Omental fat pad (tissue), 4 donors: ENCODE measurements around the gene FAM53A. TPM values are rescaled to one million over a fixed set of nuclear protein-coding genes. Genes with fewer than 3 reads are reported as not detected.

ENCODE experiments used
- ATAC-seq: fragments of 150-250 bp; one replicate; pipeline ENCODE4 v1.9.1; 2016; ENCODE audit warnings: mild to moderate bottlenecking, moderate library complexity; ENCODE audit not compliant: low FRiP score
- DNase-seq: peaks from one replicate; pipeline ENCODE4 v3.0.0-alpha.2; 2019; ENCODE audit warnings: low spot score
- CTCF ChIP-seq, 3 donors: fragments of 450-650 bp; IDR thresholded peaks; one replicate each; pipeline ENCODE4 v1.5.1; 2016 to 2017; ENCODE audit warnings: antibody characterized with exemption in 3 of 3, mild to moderate bottlenecking in 3 of 3, moderate library complexity in 2 of 3
- total RNA-seq, 4 donors: library from RNA; depleted of rRNA; stranded (reverse); fragments of >200 nt; gene quantifications; one replicate each; pipeline ENCODE4 v1.1.0, GENCODE V29; 2016

The FAM53A gene
- total RNA-seq, 4 donors from 2014 or later = 2.0 to 10.9 (median 5.6) TPM

- TF ChIP-seq CTCF (IDR thresholded peaks at IDR 0.05) = no peak
- DNase-seq = no peak
- ATAC-seq = no peak
Observed at GRCh38 chr4:1714303-1715001, 30.3 kb upstream of the FAM53A start.

- DNase-seq (no peak), ATAC-seq (no peak)
- TF ChIP-seq CTCF (IDR thresholded peaks at IDR 0.05) = no peak
Observed at GRCh38 chr4:1713003-1713851, 29.1 kb upstream of the FAM53A start.

GRCh38 chr4:1712216-1713002 lies 28.3 kb upstream of the FAM53A start, which contains the start of gene SLBP:
TSS of gene SLBP (minus strand) at chr4:1712319. CDS start at chr4:1712188, 131 bp downstream.
- TF ChIP-seq CTCF (IDR thresholded peaks at IDR 0.05) = no peak
- DNase-seq (peak; percentile 86), ATAC-seq (peak; percentile 97)

GRCh38 chr4:1711571-1712215 lies 27.6 kb upstream of the FAM53A start:
- ATAC-seq (peak; percentile 55), DNase-seq (no peak)
- TF ChIP-seq CTCF (IDR thresholded peaks at IDR 0.05) = no peak

- TF ChIP-seq CTCF (IDR thresholded peaks at IDR 0.05) = no peak
- ATAC-seq (no peak), DNase-seq (no peak)
Observed at GRCh38 chr4:1711055-1711570, 27.0 kb upstream of the FAM53A start.

GRCh38 chr4:1708581-1708980 lies 24.5 kb upstream of the FAM53A start:
- DNase-seq (no peak), ATAC-seq (no peak)
- no peak for TF ChIP-seq CTCF (IDR thresholded peaks at IDR 0.05)
